Spleen (tissue), 11 donors: ENCODE measurements around the gene PIAS4. TPM values are rescaled to one million over a fixed set of nuclear protein-coding genes. Genes with fewer than 3 reads are reported as not detected.

ENCODE experiments used
- DNase-seq: peaks from one replicate; pipeline ENCODE4 v3.0.0-alpha.2; 2020
- H3K27ac ChIP-seq, 8 donors: fragments of 200-600 bp; sonication (generic) in 7 of 8; 1 replicate in 4 of 8; 2 replicates in 4 of 8; pipeline versions ENCODE4 v1.5.0 to v1.8.0; 2016 to 2021; ENCODE audit warnings: inconsistent platforms in 4 of 8, mild to moderate bottlenecking in 4 of 8, moderate library complexity in 1 of 8
- H3K27me3 ChIP-seq, 7 donors: fragments of 200-600 bp; sonication (generic) in 6 of 7; replicated peaks in 1 of 7; 1 replicate in 4 of 7; 2 replicates in 3 of 7; pipeline versions ENCODE4 v1.5.0 to v1.8.0; 2016 to 2021; ENCODE audit warnings: inconsistent platforms in 3 of 7, mild to moderate bottlenecking in 1 of 7
- H3K36me3 ChIP-seq, 6 donors: fragments of 200-600 bp; sonication (generic) in 5 of 6; 1 replicate in 4 of 6; 2 replicates in 2 of 6; pipeline versions ENCODE4 v1.5.0 to v1.8.0; 2016 to 2021; ENCODE audit warnings: inconsistent platforms in 2 of 6
- H3K4me1 ChIP-seq, 6 donors: fragments of 200-600 bp; sonication (generic) in 5 of 6; 1 replicate in 3 of 6; 2 replicates in 3 of 6; pipeline versions ENCODE4 v1.5.0 to v1.8.0; 2016 to 2021; ENCODE audit warnings: inconsistent platforms in 3 of 6
- H3K4me3 ChIP-seq, 8 donors: fragments of 200-600 bp; sonication (generic) in 7 of 8; 1 replicate in 4 of 8; 2 replicates in 4 of 8; pipeline versions ENCODE4 v1.5.0 to v1.8.0; 2016 to 2021; ENCODE audit warnings: inconsistent platforms in 4 of 8, mild to moderate bottlenecking in 4 of 8, moderate library complexity in 2 of 8
- H3K9me3 ChIP-seq, 8 donors: fragments of 200-600 bp; sonication (generic) in 7 of 8; 1 replicate in 4 of 8; 2 replicates in 4 of 8; pipeline versions ENCODE4 v1.5.0 to v1.8.0; 2016 to 2021; ENCODE audit warnings: inconsistent platforms in 4 of 8
- CTCF ChIP-seq, 11 experiments: fragments of 200-600 bp in 7 of 11; fragments of 450-650 bp in 4 of 11; sonication (generic) in 4 of 11; IDR thresholded peaks in 8 of 11; conservative IDR thresholded peaks in 3 of 11; 1 replicate in 7 of 11; 2 replicates in 4 of 11; pipeline versions ENCODE4 v1.4.0 to v1.8.0; 2016 to 2021; ENCODE audit warnings: antibody characterized with exemption in 11 of 11, inconsistent platforms in 4 of 11, mild to moderate bottlenecking in 1 of 11
- POLR2A ChIP-seq, 3 donors: fragments of 450-650 bp; IDR thresholded peaks; one replicate each; pipeline ENCODE4 v1.5.1; 2017; ENCODE audit warnings: antibody characterized with exemption in 3 of 3, mild to moderate bottlenecking in 1 of 3
- POLR2AphosphoS5 ChIP-seq, 3 donors: sonication (generic); formaldehyde crosslinking; IDR thresholded peaks; one replicate each; pipeline ENCODE4 v1.5.1; 2017; ENCODE audit warnings: antibody characterized with exemption in 3 of 3
- WGBS, 5 donors: extraction: QIAGEN DNeasy Blood & Tissue Kit in 3 of 5; methylation state at CpG; one replicate each; pipeline versions ENCODE4 v1.1.5 to v1.1.7; 2013 to 2018; 5-methylcytosine and 5-hydroxymethylcytosine counted together
- intact Hi-C: fragments of 100-400 bp; cut with DNase I; formaldehyde crosslinking; loops from one replicate; pipeline ENCODE4 v1.15.0; 2023; ENCODE audit warnings: low total_unique reads
- polyA plus RNA-seq, 3 donors: library from polyadenylated mRNA; stranded (reverse); fragments of 200-250 nt; gene quantifications; one replicate each; pipeline ENCODE4 v1.2.1, GENCODE V29; 2013
- total RNA-seq, 7 donors: library from RNA; depleted of rRNA in 3 of 7; stranded (reverse); fragments of >200 nt in 3 of 7; fragmentation: NEBNext Ultra II Directional in 4 of 7; extraction: Animal tissue kit (Norgen Biotek cat#: 25700) in 4 of 7; gene quantifications; one replicate each; pipeline versions ENCODE4 v1.1.0 to v1.2.1, GENCODE V29; 2016 to 2021
- donor health status: healthy with polysubstance abuse.
- donor health status: DM: no; HTN: no; CAD: no; lungs with moderate emphysema.
- donor health status: DM: no; HTN: no; CAD: no.
- donor health status: Bipolar disorder and iron deficiency.
- donor health status: healthy.
- donor health status: DM: no; HTN: no; CAD: no.
- donor health status: DM: yes; HTN: yes; CAD: no.

The PIAS4 gene
- total and polyA plus RNA-seq, 10 donors: 6.2 to 30.5 (median 22.3) TPM

- H3K27ac ChIP-seq: peak overlapping the region in 5 of 8 donors; percentile 15 to 82 (median 37)
- peaks cover 22 to 95% (median 65%) of the 10 kb centered on the region in 6 donors for H3K4me1 ChIP-seq
- 84 to 91% (median 86%) methylated on average over 75 to 82 of the region's 82 CpGs for WGBS, 5 donors
- TF ChIP-seq POLR2AphosphoS5 (IDR thresholded peaks at IDR 0.05) (peak; percentile 43 to 79 (median 68)), CTCF (IDR thresholded peaks at IDR 0.05 in 8 of 11, conservative IDR thresholded peaks at IDR 0.05 in 3 of 11) (no peak), POLR2A (IDR thresholded peaks at IDR 0.05) (no peak)
- DNase-seq: peak; percentile 80
- H3K9me3 ChIP-seq: no peaks in the 10 kb centered on the region
- H3K4me3 ChIP-seq: peak overlapping the region in 1 of 8 donors; percentile 38
- H3K36me3 ChIP-seq: peaks cover 6 to 89% (median 58%) of the 10 kb centered on the region in 6 donors
- no peaks in the 10 kb centered on the region for H3K27me3 ChIP-seq
- intact Hi-C loops: no loop called here
Observed at GRCh38 chr19:4053423-4054324, 46.1 kb downstream of the PIAS4 start.

GRCh38 chr19:4054441-4055208 lies 47.1 kb downstream of the PIAS4 start:
- Histone ChIP-seq H3K4me1 (peaks cover 30 to 99% (median 72%) of the 10 kb centered on the region in 6 donors), H3K4me3 (peak overlapping the region in 1 of 8 donors; percentile 38), H3K9me3 (no peaks in the 10 kb centered on the region), H3K27me3 (no peaks in the 10 kb centered on the region), H3K36me3 (peaks cover 6 to 79% (median 52%) of the 10 kb centered on the region in 6 donors), H3K27ac (peak overlapping the region in 5 of 8 donors; percentile 15 to 54 (median 37))
- 95 to 97% (median 96%) methylated on average over 58 to 91 of the region's 91 CpGs for WGBS, 5 donors
- no peak for DNase-seq
- no peak for TF ChIP-seq CTCF (IDR thresholded peaks at IDR 0.05 in 8 of 11, conservative IDR thresholded peaks at IDR 0.05 in 3 of 11)
- peak; percentile 23 to 66 (median 56) for TF ChIP-seq POLR2AphosphoS5 (IDR thresholded peaks at IDR 0.05)
- intact Hi-C loops: no loop called here

GRCh38 chr19:4055209-4055552 lies 47.6 kb downstream of the PIAS4 start:
- DNase-seq: no peak
- H3K36me3 ChIP-seq: peaks cover 6 to 74% (median 48%) of the 10 kb centered on the region in 6 donors

More at GRCh38 chr19:4055209-4055552, 47.6 kb downstream of the PIAS4 start:
- 95 to 100% (median 95%) methylated on average over 8 to 20 of the region's 20 CpGs for WGBS, 5 donors
- intact Hi-C loops: no loop called here
- Histone ChIP-seq H3K9me3 (no peaks in the 10 kb centered on the region), H3K27ac (peak overlapping the region in 2 of 8 donors; percentile 50 to 54), H3K4me3 (no peak overlapping the region), H3K27me3 (no peaks in the 10 kb centered on the region), H3K4me1 (peaks cover 36 to 99% (median 77%) of the 10 kb centered on the region in 6 donors)
- TF ChIP-seq POLR2AphosphoS5 (IDR thresholded peaks at IDR 0.05) (peak in 1 of 3 donors; percentile 4), CTCF (IDR thresholded peaks at IDR 0.05 in 8 of 11, conservative IDR thresholded peaks at IDR 0.05 in 3 of 11) (no peak)
